HepG2 (cell line): ENCODE data around the gene FKBP1A.

Source experiments
- CBX1 ChIP-seq: IDR thresholded peaks from one replicate; pipeline ENCODE4 v1.6.1; 2016; ENCODE audit warnings: antibody characterized with exemption, low read depth
- CHCHD3 ChIP-seq: sonication (generic); formaldehyde crosslinking; IDR thresholded peaks from 2 replicates; pipeline ENCODE4 v1.8.0; 2022; ENCODE audit warnings: mild to moderate bottlenecking, missing genetic modification reagents, moderate library complexity
- CTCF ChIP-seq: sonication (generic); formaldehyde crosslinking; IDR thresholded peaks from 2 replicates; pipeline ENCODE4 v1.5.0; 2020; ENCODE audit warnings: mild to moderate bottlenecking, missing genetic modification reagents, moderate library complexity
- EZH2 ChIP-seq: conservative IDR thresholded peaks from 2 replicates; pipeline ENCODE4 v1.6.1; 2012; ENCODE audit warnings: mild to moderate bottlenecking, low read depth, low read length, moderate library complexity
- POLR2AphosphoS5 ChIP-seq: IDR thresholded peaks from 2 replicates; pipeline ENCODE4 v1.6.1; 2012; ENCODE audit warnings: low read depth, low read length
- PREB ChIP-seq: sonication (generic); formaldehyde crosslinking; IDR thresholded peaks from 2 replicates; pipeline ENCODE4 v1.4.0; 2020; ENCODE audit warnings: missing genetic modification reagents
- REST ChIP-seq, 2 experiments: IDR thresholded peaks; 2 replicates each; pipeline ENCODE4 v1.6.1; 2011 to 2012; ENCODE audit warnings: low read length in 2 of 2, borderline replicate concordance in 1 of 2, low read depth in 1 of 2, mild to moderate bottlenecking in 1 of 2, moderate library complexity in 1 of 2
- SRSF9 ChIP-seq: fragments of 200-400 bp; formaldehyde crosslinking; IDR thresholded peaks from 2 replicates; pipeline ENCODE4 v1.6.1; 2018; ENCODE audit warnings: borderline replicate concordance, mild to moderate bottlenecking, low read depth, low read length; ENCODE audit not compliant: insufficient read depth, poor library complexity, severe bottlenecking
- ZNF10 ChIP-seq: sonication (generic); formaldehyde crosslinking; IDR thresholded peaks from 2 replicates; pipeline ENCODE4 v1.4.0; 2020; ENCODE audit warnings: mild to moderate bottlenecking, low read depth, missing genetic modification reagents, borderline replicate concordance
- ZNF235 ChIP-seq: sonication (generic); formaldehyde crosslinking; IDR thresholded peaks from 2 replicates; pipeline ENCODE4 v1.8.1; 2023; ENCODE audit warnings: mild to moderate bottlenecking, missing genetic modification reagents, borderline replicate concordance
- ZNF280D ChIP-seq: sonication (generic); formaldehyde crosslinking; IDR thresholded peaks from 2 replicates; pipeline ENCODE4 v1.5.1; 2020; ENCODE audit warnings: mild to moderate bottlenecking, missing genetic modification reagents
- ZNF552 ChIP-seq: sonication (generic); formaldehyde crosslinking; IDR thresholded peaks from 2 replicates; pipeline ENCODE4 v1.9.0; 2022; ENCODE audit warnings: missing genetic modification reagents, mild to moderate bottlenecking, borderline replicate concordance
- ZNF639 ChIP-seq: conservative IDR thresholded peaks from 2 replicates; pipeline ENCODE4 v1.6.1; 2018; ENCODE audit warnings: missing genetic modification reagents
- ZNF749 ChIP-seq: sonication (generic); formaldehyde crosslinking; IDR thresholded peaks from 2 replicates; pipeline ENCODE4 v1.8.0; 2022; ENCODE audit warnings: mild to moderate bottlenecking, missing genetic modification reagents, moderate library complexity, borderline replicate concordance

GRCh38 chr20:1424336-1424735 lies 31.5 kb upstream of the FKBP1A start:
- TF ChIP-seq POLR2AphosphoS5 = no peak
- no peak for TF ChIP-seq CTCF (CRISPR knock-in tag)
- TF ChIP-seq ZNF235 (CRISPR knock-in tag) = no peak
- TF ChIP-seq ZNF639 (CRISPR knock-in tag) = no peak
- no peak for TF ChIP-seq REST (IDR thresholded peaks at IDR 0.05; ENCODE audit: borderline replicate concordance in 1 of 2, low read depth in 1 of 2, low read length in 2 of 2)
- TF ChIP-seq CHCHD3 (CRISPR knock-in tag) = no peak
- TF ChIP-seq ZNF552 = no peak
- TF ChIP-seq ZNF280D (CRISPR knock-in tag) = no peak
- no peak for TF ChIP-seq EZH2
- TF ChIP-seq CBX1 = no peak
- no peak for TF ChIP-seq SRSF9
- TF ChIP-seq ZNF749 (CRISPR knock-in tag) = no peak
- no peak for TF ChIP-seq PREB (CRISPR knock-in tag)
- no peak for TF ChIP-seq ZNF10 (CRISPR knock-in tag)
